Measurements from ENCODE around the gene TMCO4.

DNA sequence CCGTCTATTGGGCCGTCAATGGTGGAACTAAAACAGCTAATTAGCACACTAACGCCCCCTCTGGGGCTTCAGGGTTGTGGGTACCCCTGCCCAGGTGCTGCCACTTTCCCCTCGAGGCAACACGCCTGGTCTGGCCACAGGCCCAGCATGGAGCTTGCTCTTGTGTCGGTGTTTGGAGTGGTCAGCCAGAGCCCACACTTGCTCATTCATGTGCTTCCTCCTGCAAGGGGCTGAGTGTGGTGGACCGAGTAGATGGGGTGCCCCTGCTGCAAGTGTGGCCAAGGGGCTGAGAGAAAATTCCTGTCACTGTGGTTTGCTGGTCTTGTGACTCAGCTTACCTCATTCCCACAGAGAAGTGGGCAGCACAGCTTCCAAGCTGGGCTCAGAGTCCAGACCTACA lies 109.4 kb downstream of the TMCO4 start:
- TF ChIP-seq POLR2A (IDR thresholded peaks at IDR 0.05): no peak
- TF ChIP-seq, protein P1, sequence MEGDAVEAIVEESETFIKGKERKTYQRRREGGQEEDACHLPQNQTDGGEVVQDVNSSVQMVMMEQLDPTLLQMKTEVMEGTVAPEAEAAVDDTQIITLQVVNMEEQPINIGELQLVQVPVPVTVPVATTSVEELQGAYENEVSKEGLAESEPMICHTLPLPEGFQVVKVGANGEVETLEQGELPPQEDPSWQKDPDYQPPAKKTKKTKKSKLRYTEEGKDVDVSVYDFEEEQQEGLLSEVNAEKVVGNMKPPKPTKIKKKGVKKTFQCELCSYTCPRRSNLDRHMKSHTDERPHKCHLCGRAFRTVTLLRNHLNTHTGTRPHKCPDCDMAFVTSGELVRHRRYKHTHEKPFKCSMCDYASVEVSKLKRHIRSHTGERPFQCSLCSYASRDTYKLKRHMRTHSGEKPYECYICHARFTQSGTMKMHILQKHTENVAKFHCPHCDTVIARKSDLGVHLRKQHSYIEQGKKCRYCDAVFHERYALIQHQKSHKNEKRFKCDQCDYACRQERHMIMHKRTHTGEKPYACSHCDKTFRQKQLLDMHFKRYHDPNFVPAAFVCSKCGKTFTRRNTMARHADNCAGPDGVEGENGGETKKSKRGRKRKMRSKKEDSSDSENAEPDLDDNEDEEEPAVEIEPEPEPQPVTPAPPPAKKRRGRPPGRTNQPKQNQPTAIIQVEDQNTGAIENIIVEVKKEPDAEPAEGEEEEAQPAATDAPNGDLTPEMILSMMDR (IDR thresholded peaks at IDR 0.05): no peak

All from sigmoid colon (tissue), 3 donors.